HG03571 (cell line): ENCODE measurements around the gene ST3GAL5.

Source experiments
- ATAC-seq: cut with Tn5 transposase; IDR thresholded peaks from one replicate; pipeline ENCODE4 v1.9.1; 2021; ENCODE audit not compliant: unreplicated experiment

The ST3GAL5 gene

DNA sequence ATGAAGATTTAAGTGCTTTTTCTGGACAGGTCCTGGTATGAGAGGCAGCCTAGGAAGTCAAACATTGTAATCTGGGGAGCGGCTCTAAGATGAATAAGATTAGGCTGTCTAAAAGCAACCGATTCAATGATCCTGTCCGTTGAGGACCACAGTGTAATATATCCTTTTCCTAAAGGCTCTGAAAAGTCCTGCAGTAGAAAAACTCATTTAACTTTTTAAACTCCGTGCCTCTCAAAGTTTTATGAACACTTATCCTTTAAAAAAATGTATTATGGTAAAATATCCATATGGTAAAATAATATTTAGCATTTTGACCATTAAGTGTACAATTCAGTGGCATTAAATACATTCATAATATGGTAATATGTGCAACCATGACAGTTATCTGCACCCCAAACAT is 95.2 kb downstream of the ST3GAL5 start:
- ATAC-seq = no peak

DNA sequence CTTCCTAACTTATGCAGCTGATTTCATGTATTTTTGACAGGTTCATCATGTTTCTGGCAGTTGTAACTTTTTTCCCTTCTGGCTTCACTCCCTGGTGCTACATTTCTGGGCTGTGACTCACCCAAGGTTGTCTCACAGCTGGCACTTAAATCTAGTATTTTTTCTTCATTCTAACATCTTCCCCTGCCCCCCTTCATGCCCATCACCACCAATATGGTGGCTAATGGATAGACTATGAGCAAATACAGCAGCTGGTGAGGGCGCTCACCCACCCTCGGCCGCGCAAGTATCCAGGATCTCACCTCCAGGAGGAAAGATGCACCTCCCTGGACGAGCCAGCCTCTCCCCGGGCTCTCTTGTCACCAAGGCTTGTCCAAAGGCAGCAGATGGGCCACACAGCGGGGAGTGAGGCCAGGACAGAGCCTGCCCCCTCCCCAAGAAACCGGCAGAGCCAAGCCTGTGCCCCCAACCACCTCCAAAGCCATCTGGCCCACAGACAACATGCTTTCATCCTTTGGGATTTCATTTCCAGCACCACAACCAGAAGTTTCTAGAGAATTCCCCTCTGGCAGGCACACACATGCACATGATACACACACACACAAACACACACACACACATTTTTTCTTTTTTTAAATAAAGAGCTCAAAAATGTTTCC is 95.9 kb downstream of the ST3GAL5 start:
- no peak for ATAC-seq

DNA sequence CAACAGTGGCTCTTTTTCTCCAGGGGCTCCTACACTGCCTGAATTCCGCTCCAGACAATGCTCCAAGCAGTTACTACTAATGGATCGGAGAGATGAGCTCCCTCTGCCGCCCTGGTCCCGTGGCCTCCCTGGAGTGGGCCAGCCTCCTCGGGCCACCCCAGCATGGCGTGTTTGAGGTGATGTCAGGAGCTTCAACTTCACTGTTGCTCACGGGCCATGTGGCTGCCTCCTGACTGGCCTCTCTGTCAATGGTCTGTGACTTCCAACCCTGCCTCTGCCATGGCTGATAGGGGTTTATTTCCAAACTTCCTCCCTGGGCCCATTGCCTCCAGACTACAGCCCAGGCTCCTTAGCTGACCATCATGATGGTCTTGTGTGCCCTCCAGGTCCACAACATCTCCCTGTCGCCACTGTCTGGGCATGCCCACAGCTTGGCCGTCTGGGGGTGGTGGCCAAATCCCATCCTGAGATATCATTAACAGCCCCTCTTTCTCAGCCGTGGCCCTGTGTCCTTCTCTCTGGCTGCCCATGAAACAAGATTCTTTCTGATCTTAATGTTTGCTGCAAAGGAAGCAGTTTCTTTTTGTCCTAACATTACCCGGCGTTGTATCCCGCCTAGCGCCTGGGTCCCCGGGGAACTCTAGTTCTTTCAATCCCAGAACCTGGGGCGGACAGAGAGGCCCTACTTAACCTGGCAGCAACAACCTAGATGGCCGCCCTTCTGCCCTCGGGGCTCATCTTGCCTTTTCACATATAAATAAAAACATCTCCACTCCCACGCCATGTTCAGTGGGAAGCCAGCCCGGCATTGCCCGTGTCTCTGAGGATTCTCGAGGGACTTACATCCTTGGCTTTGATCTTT is 96.9 kb downstream of the ST3GAL5 start:
- no peak for ATAC-seq

DNA sequence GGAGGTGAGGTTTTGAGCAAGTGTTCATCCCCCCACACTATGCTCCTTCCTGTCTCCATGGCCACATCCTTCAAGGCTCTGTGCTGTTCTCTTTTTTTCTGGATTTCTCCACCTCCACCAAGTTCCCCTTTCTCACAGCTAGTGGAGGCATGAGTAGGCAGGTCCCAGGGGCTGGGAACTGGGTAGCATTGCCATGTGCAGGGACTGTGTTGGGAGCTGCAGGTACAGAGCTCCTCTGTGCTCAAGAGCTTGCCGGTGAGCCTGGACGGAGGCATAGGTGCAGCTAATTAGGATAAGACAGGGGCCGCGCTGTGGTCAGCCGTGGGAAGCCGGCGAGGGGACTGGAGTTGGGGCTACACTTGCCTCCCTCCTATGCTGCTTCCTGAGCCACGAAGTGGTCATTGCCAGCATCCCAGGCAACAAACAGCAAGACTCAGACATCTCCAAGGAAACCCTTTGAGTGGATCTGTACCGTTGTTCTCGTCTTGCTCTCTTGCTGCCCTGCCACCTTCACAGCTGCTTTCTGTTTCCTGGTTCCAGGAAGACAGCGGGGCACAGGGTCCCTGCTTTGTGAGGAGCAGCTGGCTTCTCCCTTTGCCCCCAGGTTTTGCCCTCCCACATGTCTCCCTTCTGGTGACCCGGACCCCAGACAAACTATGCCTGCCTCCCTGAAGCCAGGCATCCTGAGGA is 98.1 kb downstream of the ST3GAL5 start:
- no peak for ATAC-seq

- ATAC-seq = no peak
Observed at GRCh38 chr2:85790032-85790431, 98.8 kb downstream of the ST3GAL5 start.

DNA sequence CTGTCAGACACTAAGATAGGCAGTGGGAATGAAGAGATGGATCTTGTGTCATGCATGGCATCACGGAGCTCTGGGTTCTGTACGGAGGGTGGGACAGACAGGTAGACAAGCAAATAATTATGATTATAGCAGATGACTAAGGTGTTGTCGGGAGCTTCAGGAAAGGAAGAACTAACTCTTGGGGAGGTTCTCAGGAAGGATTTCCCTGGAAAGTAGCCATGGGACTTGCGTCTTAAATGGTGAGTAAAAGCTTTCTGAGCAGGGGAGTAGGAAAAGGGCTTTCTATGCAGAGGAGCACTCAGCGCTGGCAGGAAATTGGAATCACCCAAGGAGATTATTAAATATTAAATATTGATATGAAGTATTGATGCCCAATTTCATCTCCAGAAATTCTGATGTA is 99.5 kb downstream of the ST3GAL5 start:
- no peak for ATAC-seq

DNA sequence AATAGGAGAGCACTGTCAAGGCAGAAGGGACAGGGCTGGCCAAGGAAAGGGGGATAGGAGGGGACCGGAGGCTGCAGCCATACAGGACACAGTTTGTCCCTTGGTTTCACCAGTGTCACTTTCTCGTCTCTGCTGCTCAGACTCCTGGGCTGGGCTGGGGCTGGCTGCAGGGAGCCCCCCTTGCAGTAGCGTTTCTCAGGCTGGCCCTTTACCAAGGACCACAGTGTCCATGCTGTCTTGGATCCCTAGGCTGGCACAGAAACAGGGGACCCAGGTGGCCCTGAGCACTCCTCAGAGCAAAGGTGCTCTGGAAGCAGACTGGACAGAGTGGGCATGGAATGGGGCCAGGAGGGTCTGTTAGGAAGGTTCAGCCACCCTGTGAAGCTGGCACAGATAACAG is 100.2 kb downstream of the ST3GAL5 start:
- no peak for ATAC-seq

DNA sequence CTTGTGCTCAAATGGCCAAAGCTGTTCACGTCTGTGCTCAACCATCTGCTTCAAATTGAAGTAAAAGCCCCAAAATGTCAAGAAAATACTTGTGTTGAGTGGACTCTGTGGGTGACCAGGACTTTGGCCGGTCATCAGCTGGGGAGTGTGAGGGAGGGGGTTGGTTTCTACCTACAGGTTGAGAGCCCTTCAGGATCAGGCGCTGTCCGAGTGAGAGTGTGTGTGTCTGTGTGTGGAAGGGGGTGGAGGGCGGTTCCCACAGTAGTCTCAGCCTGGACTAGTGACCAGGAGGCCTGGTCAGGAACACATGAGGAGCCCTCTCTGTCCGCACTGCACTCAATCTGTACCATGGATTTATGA is 100.8 kb downstream of the ST3GAL5 start:
- ATAC-seq = no peak

DNA sequence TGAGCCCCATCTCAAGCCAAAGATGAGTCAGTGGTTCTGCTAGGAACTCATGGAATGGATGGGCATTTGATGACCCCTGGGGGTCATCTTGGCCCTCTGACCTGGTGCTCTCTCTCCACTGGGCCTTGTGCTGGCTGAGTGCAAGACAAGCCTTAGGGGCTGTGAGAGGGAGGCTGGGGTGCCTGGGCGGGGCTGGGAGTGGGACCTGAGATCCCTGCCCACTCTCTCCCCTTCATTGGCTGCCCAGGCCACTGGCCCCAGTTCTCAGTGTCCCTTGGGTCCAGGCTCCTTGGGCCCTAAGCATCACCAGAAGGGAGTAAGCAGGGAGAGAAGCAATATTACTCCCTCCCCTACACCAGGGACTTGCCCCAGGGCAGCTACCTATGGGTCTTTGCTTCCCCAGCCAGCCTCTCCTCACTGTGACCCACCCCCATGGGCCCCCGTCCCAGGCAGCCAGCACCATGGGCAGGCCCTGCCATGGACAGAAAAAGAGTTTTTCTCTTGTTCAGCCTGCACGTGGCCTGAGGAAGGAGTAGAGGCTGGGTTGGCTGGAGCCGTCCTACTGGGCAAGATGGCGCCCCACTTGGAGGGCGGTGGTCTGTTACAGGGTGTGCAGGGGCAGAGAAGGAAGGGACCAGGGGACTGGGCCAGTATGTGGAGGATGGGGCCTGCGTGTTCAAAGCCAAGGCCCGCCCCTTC is 101.4 kb downstream of the ST3GAL5 start:
- ATAC-seq = no peak
